Mesodermal cell (in vitro differentiated cells): ENCODE measurements around the gene HNRNPCL1. TPM values are rescaled to one million over a fixed set of nuclear protein-coding genes. Genes with fewer than 3 reads are reported as not detected.
"Not testable (repeated sequence)": the region's sequence is repeated elsewhere in the genome, so short reads cannot be mapped to it uniquely, and the experiment has no call there.

Source experiments
- H3K27ac ChIP-seq: 2 replicates; pipeline ENCODE4 v1.7.0; 2013; ENCODE audit warnings: mild to moderate bottlenecking, low read depth, low read length, moderate library complexity; ENCODE audit not compliant: severe bottlenecking
- H3K36me3 ChIP-seq: 2 replicates; pipeline ENCODE4 v1.7.1; 2013; ENCODE audit warnings: mild to moderate bottlenecking, low read length, moderate library complexity; ENCODE audit not compliant: control insufficient read depth, insufficient read depth
- H3K4me1 ChIP-seq: one replicate; pipeline ENCODE4 v1.7.1; 2013; ENCODE audit warnings: mild to moderate bottlenecking, low read length; ENCODE audit not compliant: insufficient read depth, control insufficient read depth, poor library complexity, severe bottlenecking
- H3K4me3 ChIP-seq: 2 replicates; pipeline ENCODE4 v1.7.0; 2013; ENCODE audit warnings: low read length, control low read depth, mild to moderate bottlenecking; ENCODE audit not compliant: insufficient read depth, poor library complexity, severe bottlenecking; ENCODE audit errors: extremely low read depth
- H3K9me3 ChIP-seq: 2 replicates; pipeline ENCODE4 v1.7.1; 2013; ENCODE audit warnings: mild to moderate bottlenecking, low read length, moderate library complexity; ENCODE audit not compliant: control insufficient read depth
- whole genome bisulfite sequencing, 2 experiments: methylation state at CpG; one replicate each; pipeline ENCODE4 v1.1.5; 2013; ENCODE audit warnings: missing lambda C conversion rate in 2 of 2; ENCODE audit not compliant: insufficient coverage in 2 of 2; 5-methylcytosine and 5-hydroxymethylcytosine counted together
- polyA plus RNA-seq, 2 experiments: library from polyadenylated mRNA; stranded (reverse); fragments of 50-300 nt; gene quantifications; one replicate each; pipeline ENCODE4 v1.2.3, GENCODE V29; 2013

HNRNPCL1 gene
- polyA plus RNA-seq (2013, experiment 1 of 2) = not detected
- not detected for polyA plus RNA-seq (2013, experiment 2 of 2)

DNA sequence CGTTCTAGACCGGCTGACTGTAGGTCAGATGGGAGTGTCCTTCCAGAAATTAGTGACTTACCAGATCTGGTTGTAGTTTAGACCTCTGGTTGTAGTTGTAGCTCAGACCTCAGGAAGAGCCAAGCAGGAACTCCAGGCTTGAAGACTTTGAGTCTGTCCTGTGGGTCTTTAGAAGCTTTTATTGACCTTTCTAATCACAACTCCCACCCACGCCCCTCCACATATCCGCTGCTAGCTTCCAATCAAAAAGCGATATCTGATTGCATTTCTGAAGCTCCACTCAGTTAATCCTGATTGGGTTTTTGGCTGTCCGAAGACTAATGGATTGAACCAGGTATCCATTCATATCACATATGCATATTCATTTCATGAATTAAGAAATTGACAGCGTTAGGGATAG, at the start of gene HNRNPCL1:
Gene HNRNPCL1 (minus strand): TSS at position 101 of the 400 bp plus-strand sequence. CDS start 431 bp downstream, outside the sequence.
- not testable (repeated sequence) for H3K4me3 ChIP-seq, H3K27ac ChIP-seq, H3K36me3 ChIP-seq, H3K4me1 ChIP-seq
- H3K9me3 ChIP-seq = peaks cover 16% of the 10 kb centered on the region
- 67 to 87% methylated on average over 2 to 3 of the region's 7 CpGs for WGBS, 2 experiments

DNA sequence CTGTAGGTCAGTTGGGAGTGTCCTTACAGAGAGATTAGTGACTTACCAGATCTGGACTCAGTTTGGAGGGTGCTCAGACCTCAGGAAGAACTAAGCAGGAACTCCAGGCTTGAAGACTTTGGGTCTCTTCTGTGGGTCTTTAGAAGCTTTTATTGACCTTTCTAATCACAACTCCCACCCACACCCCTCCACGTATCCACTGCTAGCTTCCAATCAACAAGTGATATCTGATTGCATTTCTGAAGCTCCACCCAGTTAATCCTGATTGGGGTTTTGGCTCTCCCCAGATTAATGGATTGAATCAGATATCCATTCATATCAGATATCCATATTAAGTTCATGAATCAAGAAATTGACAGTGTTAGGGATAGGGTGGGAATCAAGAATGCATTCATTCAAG, 49.6 kb upstream of the HNRNPCL1 start, which contains the start of gene PRAMEF10:
Gene PRAMEF10 (minus strand): TSS at position 101 of the 400 bp plus-strand sequence. CDS start 2,423 bp downstream, outside the sequence.
- not testable (repeated sequence) for H3K27ac ChIP-seq, H3K9me3 ChIP-seq, H3K36me3 ChIP-seq, H3K4me3 ChIP-seq, H3K4me1 ChIP-seq
- no CpG with 5 or more reads among the region's 1 CpG for WGBS, 2 experiments

DNA sequence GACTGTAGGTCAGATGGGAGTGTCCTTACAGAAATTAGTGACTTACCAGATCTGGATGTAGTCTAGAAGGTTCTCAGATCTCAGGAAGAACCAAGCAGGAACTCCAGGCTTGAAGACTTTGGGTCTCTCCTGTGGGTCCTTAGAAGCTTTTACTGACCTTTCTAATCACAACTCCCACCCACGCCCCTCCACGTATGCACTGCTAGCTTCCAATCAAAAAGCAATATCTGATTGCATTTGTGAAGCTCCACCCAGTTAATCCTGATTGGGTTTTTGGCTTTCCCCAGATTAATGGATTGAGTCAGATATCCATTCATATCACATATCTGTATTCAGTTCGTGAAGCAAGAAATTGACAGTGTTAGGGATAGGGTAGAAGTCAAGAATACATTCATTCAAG, 37.6 kb upstream of the HNRNPCL1 start, which contains the start of gene PRAMEF4:
Gene PRAMEF4 (minus strand): TSS at position 101 of the 400 bp plus-strand sequence. CDS start 2,807 bp downstream, outside the sequence.
- H3K4me3 ChIP-seq, H3K36me3 ChIP-seq, H3K27ac ChIP-seq, H3K9me3 ChIP-seq, H3K4me1 ChIP-seq: not testable (repeated sequence)
- 92% methylated on average over 2 of the region's 3 CpGs; no CpG with 5 or more reads in 1 of the 2 experiments for WGBS, 2 experiments

DNA sequence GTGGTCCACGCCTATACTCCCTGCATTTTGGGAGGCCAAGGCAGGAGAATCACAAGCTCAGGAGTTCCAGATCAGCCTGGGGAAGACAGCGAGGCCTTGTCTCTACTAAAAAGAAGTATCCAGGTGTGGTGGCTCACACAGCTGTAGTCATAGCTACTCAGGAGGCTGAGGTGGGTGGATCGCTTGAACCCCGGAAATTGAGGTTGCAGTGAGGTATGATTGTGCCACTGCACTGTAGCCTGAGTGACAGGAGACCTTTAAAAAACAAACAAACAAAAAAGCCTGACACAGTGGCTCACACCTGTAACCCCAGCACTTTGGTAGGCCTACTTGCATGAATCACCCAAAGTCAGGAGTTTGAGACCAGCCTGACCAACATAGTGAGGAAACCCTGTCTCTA, 29.9 kb upstream of the HNRNPCL1 start:
- H3K4me1 ChIP-seq, H3K27ac ChIP-seq, H3K36me3 ChIP-seq, H3K9me3 ChIP-seq, H3K4me3 ChIP-seq: not testable (repeated sequence)
- 20 to 60% methylated on average over 1 of the region's 4 CpGs for WGBS, 2 experiments

DNA sequence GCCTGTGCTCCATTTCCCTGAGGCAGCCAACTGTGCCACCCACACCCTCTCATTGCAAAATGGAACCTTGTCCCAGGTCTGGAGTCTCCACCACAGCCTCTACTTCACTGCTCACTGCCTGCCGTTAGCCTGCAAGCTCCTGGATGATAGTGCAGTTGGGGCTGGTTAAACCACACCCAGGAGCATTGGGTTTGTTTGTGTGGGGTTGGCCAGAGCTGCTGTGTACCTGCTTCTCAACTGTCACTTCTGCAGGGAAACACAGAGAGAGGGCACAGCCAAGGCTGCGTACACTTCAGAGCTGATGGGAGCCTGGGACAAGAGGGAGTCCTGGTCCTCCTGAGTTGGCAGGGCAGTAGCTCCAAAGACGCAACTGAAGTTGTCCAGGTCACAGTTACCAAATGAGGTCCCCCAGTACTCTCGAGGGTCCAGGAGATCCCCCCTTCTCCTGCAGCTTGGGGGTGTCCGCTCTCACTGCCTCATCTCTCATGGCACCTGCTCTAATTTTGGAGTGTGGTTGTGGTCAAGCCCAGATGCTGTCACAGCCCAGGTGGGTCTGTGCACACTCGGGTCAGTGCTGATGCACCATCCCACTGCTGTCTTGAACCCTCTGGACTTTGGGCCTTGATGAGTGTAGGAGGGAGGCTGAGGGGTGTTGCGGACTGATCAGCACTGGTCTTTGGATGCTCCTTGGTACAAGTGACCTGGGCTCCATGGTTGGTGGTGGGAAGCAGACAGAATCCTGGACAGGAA, 14.8 kb upstream of the HNRNPCL1 start:
- H3K27ac ChIP-seq = not testable (repeated sequence)

DNA sequence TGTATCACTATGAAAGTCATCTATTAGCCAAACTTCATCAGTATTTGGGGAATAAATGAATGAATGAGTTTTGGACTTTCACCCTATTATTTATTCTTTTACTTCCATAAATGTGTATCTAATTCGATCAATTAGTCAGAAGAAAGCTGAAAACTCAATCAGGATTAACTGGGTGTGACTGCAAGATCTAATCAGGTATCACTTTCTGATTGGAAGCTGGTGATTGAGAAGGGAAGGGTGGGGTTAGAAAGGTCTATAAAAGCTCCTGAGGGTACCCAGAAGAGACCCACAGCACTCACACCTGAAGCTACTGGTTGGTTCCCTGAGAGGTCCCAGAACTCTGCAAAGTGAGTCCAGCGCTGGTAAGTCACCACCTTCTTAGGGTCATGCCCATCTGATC, 8.3 kb upstream of the HNRNPCL1 start, which contains the start of gene PRAMEF2:
Gene PRAMEF2 (plus strand): TSS at position 301 of the 400 bp plus-strand sequence. CDS start 1,924 bp downstream, outside the sequence.
- WGBS, 2 experiments = no CpG with 5 or more reads among the region's 2 CpGs
- not testable (repeated sequence) for H3K4me3 ChIP-seq

More for the DNA sequence above, 14.8 kb upstream of the HNRNPCL1 start:
- H3K4me3 ChIP-seq, H3K4me1 ChIP-seq, H3K9me3 ChIP-seq, H3K36me3 ChIP-seq: not testable (repeated sequence)
- no CpG with 5 or more reads among the region's 7 CpGs for WGBS, 2 experiments

DNA sequence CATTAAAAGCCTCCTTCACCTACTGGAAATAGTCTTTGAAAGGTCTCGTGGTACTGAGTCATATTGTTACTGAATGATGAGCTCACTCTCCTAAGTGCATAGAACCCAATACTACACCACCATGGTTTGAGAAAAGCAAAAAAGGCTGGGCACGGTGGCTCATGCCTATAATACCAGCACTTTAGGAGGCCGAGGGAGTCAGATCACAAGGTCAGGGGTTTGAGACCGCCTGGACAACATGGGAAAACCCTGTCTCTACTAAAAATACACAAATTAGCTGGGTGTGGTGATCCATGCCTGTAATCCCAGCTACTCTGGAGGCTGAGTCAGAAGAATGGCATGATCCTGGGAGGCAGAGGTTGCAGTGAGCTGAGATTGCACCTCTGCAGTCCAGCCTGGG, 3.3 kb upstream of the HNRNPCL1 start:
- H3K36me3 ChIP-seq = no peaks in the 10 kb centered on the region
- WGBS, 2 experiments = 76 to 88% methylated on average over 2 to 3 of the region's 4 CpGs
- peaks cover 26% of the 10 kb centered on the region for H3K9me3 ChIP-seq
- H3K4me1 ChIP-seq = no peaks in the 10 kb centered on the region
- no peak overlapping the region for H3K4me3 ChIP-seq
- H3K27ac ChIP-seq = no peak overlapping the region

More for the DNA sequence above, 8.3 kb upstream of the HNRNPCL1 start, which contains the start of gene PRAMEF2:
- H3K4me1 ChIP-seq, H3K36me3 ChIP-seq, H3K27ac ChIP-seq: not testable (repeated sequence)
- peaks cover 18% of the 10 kb centered on the region for H3K9me3 ChIP-seq

DNA sequence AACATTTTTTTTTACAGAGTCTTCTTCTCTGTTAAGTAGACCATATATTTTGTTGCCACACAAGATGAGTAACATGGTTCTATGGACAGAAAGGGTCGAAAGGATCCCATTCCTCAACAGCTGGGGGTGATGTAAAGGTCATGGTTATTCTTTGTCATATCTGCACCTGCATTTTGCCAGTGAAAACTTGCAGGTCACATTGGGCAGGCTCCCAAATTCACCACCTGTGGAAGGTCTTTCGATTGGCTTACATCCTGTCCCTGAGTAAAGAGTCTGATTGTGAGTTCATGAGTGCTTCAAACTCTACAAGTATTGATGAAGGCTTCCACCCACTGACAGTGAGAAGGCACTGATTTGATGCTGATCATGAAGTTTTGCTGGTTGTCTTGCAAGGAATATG, 15.3 kb downstream of the HNRNPCL1 start:
- H3K4me1 ChIP-seq, H3K27ac ChIP-seq, H3K9me3 ChIP-seq, H3K36me3 ChIP-seq, H3K4me3 ChIP-seq: not testable (repeated sequence)
- WGBS, 2 experiments = no CpG with 5 or more reads among the region's 2 CpGs

DNA sequence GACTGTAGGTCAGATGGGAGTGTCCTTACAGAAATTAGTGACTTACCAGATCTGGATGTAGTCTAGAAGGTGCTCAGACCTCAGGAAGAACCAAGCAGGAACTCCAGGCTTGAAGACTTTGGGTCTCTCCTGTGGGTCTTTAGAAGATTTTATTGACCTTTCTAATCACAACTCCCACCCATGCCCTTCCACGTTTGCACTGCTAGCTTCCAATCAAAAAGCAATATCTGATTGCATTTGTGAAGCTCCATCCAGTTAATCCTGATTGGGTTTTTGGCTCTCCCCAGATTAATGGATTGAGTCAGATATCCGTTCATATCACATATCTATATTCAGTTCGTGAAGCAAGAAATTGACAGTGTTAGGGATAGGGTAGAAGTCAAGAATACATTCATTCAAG, 17.2 kb downstream of the HNRNPCL1 start, which contains the start of gene PRAMEF11:
Gene PRAMEF11 (minus strand): TSS at position 101 of the 400 bp plus-strand sequence. CDS start 2,621 bp downstream, outside the sequence.
- no CpG with 5 or more reads among the region's 3 CpGs for WGBS, 2 experiments
- not testable (repeated sequence) for H3K9me3 ChIP-seq, H3K4me3 ChIP-seq, H3K4me1 ChIP-seq, H3K27ac ChIP-seq, H3K36me3 ChIP-seq

DNA sequence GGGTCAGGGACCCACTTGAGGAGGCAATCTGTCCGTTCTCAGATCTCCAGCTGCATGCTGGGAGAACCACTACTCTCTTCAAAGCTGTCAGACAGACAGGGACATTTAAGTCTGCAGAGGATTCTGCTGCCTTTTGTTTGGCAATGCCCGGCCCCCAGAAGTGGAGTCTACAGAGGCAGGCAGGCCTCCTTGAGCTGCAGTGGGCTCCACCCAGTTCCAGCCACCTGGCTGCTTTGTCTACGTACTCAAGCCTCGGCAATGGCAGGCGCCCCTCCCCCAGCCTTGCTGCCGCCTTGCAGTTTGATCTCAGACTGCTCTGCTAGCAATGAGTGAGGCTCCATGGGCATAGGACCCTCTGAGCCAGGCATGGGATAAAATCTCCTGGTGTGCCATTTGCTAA, 29.5 kb downstream of the HNRNPCL1 start:
- WGBS, 2 experiments = 64 to 69% methylated on average over 6 of the region's 6 CpGs

DNA sequence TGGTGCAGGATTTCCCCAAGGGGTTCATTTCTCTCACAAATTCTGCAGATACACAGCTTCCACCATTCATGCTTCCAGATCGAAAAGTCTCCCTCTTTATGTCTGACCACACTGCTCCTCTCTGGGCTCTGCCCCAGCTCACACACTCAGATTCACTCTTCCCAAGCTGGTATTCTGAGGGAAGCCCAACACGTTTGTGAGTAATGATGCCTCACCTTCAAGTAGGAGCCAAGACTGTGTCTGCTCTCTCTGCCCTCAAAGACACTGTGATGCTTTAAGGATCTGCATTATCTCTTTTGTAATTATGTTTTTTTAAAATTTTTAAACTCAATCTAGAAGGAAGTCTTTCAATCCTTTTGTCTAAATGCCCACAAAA, 37.1 kb downstream of the HNRNPCL1 start:
- Histone ChIP-seq H3K27ac (no peak overlapping the region), H3K4me1 (no peaks in the 10 kb centered on the region), H3K36me3 (no peaks in the 10 kb centered on the region), H3K4me3 (no peak overlapping the region), H3K9me3 (peaks cover 12% of the 10 kb centered on the region)
- whole genome bisulfite sequencing, 2 experiments = 14 to 100% methylated on average over 1 of the region's 2 CpGs

More for the DNA sequence above, 29.5 kb downstream of the HNRNPCL1 start:
- H3K9me3 ChIP-seq, H3K4me3 ChIP-seq, H3K27ac ChIP-seq, H3K36me3 ChIP-seq, H3K4me1 ChIP-seq: not testable (repeated sequence)
